EL (cell line): ENCODE measurements around the gene ALPI.

Source experiments
- DNase-seq: peaks from one replicate; pipeline ENCODE4 v3.0.0-alpha.2; 2016

The ALPI gene

GRCh38 chr2:232487385-232488096 lies 31.6 kb downstream of the ALPI start, which contains the start of gene ECEL1:
Gene ECEL1, minus strand, starts transcription at chr2:232487834. Its CDS starts 1,181 bp downstream, at chr2:232486653.
- DNase-seq = no peak

DNA sequence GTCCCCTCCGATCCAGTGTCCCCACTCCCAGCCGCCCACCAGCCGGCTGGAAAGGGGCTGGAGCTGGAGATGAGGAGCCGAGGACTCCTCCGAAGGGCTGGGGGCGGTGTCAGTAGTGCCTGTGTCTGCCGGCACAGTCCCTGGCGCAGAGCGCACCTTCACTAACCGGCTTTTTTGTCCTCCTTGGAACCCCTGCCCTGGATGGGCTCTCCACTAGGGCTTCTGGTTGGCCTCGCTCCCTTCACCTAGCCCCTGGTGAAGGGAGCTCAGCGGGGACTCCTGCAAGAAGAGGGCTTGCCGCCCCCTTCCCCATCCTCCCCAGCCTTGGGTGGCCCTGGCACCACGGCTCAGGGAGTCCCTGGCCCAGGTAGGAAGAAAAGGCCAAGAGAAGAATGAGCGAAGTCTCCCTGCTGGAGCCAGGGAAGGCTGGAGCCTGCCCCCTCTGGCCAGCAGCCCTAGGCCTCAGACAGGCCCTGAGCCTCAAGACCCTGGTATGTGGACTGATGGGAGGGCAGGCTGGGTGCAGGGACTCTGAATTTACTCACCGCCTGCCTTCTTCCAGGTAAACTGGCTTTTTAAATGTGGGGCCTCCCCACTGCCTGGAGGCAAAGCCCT lies 32.3 kb downstream of the ALPI start:
- DNase-seq = no peak

DNA sequence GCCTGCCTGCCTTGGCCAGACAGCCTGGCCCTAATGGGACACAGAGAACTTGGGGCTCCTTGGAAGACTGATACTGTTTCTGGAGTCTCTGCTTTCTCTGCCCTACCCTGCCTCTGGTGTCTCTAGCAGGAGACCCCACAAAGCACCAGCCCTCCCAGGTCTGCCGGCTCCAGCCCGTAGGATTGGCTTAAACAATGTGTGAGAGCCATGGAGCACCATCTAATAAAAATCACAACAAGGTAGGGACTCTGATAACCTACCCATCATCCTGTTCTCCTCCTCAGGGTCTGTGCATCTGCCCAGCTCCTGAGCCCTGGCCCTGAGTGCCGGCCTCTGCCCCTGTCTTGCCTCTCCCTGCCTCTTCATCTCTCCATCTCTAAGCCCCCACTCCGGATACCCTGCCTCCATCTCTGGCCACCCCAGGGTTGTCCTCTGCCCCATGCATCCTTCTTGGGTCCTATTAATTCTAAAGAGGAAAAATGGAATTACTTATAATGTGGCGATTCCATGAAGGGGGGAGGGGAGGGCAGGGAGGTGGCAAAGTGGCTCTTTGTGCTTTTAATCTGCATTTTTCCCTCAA lies 32.9 kb downstream of the ALPI start:
- DNase-seq = no peak

DNA sequence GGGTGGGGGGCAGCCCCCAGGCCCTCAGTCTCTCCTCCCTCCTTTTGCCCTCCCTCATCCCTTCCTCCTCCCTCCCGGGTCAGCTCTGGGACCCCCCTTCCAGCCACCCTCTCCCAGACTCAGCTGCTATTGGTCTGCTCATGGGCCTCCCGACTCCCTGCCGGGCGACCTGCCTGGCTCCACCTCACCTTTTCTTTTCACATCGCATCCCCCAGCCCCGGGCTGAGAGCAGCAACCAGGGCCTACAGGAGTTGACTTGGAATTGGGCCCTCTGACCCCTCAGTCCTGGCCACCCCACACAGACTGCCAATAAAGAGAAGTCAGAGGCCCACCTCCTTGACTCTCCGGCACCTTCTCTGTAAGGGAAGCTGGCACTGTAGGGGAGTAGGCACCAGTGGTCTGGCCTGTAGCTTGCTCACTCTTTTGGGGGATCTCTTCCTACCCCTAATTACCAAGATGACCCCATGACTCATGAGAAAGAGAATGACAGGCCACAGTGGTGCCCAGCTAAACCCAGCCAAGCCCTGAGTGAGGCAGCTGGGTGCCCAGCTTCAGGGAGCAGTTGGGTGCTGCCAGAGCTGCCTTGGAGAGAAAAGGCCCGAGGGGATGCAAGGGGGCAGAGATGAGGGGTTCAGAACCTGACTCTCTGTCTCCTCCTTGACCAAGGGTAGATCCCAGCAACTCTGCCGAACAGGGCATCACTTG lies 33.7 kb downstream of the ALPI start:
- DNase-seq = no peak

- no peak for DNase-seq
Measured at GRCh38 chr2:232490221-232491138, 34.5 kb downstream of the ALPI start.

GRCh38 chr2:232491139-232491780 lies 35.3 kb downstream of the ALPI start:
- DNase-seq = no peak

DNA sequence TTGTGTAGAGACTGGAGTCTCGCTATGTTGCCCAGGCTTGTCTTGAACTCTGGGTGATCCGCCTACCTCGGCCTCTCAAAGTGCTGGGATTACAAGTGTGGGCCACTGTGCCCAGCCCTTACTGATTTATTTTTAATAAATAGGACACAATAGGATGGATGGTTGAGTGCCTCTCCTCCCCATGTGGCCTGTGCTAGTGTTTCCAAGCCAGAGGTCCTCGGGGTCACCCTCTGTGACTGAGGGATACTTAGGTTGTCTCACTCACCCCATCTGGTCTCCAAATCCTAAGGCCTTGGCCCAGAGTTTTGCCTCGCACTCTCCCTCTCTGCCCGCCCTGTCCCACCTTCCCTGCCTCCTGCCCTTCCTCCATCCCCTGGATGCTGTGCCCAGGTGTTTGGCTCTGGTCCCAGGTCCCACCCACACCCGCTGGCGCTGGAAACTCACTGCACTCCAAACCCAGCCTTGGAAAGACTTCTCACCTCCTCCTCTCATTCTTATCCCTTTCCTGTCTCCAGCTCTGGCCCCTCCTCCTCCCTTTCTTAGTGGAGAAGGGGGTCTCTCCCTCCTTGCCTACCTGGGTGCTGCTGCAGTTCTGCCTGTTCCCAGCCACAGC lies 36.4 kb downstream of the ALPI start:
- no peak for DNase-seq

DNA sequence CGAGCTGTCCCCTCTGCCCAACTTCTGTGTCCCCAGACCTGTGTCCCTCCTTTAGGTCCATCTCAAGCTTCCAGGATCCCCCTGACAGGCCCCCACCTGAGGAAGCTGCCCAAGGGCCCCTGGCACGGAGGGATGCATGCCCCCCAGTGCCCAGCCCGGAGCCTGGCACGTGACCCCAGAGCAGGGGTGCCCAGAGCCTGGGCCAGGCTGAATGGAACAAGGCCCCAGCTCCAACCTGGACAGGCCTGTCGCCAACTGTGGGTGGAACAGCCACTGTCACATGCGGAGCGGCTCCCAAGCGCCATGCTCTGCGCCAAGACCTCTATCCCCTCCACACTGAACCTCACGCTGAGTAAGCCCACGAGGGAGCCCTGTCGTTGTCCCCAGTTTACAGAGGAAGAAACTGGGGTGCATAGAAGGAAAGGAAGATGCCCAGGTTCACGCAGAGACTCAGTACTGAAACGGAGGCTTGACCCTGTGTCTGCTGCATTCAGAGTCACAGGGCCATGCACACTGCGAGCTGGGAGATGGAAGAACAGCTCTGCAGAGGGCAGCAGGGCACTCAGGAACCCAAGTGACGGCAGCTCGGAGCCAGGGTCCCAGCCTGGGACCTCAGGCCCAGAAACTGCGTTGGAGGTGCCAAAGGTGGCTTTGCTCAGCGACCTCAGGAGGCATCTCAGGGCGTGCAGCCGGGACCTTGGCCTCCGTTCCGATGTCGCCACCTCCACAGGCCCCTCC lies 37.2 kb downstream of the ALPI start:
- DNase-seq = no peak

- no peak for DNase-seq
Measured at GRCh38 chr2:232493701-232494474, 37.9 kb downstream of the ALPI start.

DNA sequence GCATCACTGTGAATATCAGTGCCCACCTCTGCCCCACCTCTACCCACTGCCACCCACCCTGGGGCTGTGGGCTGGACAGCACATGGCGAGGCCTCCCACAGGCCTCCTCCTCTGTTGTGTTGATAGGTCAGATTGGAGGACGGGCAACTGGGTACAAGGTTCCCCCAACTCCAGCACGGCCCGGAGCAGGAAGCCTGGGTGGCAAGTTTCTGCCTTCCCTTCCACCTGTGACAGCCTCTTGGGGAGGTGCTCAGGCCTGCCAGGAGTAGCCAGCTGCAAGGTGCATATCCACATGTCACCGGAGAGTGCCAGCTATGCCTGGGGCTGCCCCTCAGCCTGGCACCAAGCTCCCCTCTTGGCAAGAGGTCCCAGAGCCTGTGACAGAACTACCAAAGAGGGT lies 38.6 kb downstream of the ALPI start:
- no peak for DNase-seq

GRCh38 chr2:232495292-232495691 lies 39.3 kb downstream of the ALPI start:
- no peak for DNase-seq

DNA sequence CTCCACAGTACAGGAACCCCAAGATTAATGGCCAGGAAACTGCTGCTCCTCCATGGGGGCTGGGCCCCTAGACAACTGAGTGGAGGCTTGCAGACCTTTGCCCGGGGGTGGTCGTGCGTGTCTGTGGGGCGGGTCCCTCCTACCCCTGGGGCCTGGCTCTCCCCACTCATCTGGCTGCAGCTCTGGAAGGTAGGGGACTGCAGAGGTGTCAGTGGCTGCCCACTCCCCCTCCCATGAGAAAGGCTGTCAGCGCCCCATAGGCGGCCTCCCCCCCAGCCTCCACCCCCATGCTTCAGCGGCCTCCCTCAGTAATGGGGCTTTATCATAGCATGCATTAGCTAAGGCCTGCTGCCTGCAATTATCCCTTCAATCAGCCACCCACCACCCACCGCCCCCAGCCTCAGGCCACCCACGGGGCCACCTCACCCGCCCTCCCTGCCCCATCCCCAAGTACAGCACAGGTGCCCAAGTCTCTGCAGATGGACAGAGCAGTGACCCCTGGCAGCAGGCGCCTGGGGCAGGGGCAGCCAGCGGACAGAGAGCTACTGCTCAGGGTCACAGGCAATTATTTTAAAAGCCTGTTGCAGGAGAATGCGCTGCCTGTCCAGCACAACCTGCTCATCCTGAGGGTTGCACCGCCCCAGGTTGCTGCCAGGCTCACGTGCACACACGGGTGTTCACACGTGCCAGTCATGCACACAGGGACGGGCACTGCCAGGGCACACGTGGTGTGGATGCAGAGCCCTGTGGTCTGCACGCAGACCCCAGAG lies 40.7 kb downstream of the ALPI start:
- no peak for DNase-seq

DNA sequence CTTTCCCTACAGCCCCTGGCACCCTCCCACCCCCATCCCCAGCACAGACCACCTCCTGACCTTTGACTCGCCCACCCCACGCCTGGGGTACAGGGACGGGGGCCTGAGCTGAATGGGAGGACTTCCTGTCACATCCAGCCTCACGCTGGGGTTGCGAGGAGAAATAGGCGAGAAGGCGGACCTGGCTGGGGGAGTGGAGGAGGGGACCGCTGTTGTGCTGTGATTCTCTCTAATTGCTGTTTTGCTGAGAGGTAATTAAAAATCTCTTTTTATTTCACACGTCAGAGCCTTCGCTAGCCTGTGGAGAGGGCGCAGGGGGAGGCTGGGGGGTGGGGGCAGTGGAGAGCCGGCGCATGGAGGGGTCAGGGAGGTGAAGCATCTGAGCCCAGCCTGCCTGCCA lies 41.4 kb downstream of the ALPI start:
- DNase-seq = no peak

DNA sequence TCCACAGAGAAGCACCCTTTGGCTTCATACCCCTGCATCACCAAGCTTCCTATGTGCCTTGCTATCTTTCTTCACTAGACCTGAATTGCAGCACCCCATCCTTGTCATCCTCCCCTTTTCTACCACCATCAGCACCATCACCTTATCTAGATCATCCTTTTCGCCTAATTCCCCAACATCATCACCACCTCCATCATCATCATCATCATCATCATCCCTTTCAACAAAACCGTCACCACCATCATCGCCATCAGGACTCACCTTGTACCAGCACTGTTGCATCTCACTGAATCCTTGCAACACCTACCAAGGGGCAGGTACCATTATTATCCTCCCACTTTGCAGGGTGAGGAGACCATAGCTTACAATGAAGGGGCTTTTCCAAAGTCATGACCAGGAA lies 42.5 kb downstream of the ALPI start:
- no peak for DNase-seq

DNA sequence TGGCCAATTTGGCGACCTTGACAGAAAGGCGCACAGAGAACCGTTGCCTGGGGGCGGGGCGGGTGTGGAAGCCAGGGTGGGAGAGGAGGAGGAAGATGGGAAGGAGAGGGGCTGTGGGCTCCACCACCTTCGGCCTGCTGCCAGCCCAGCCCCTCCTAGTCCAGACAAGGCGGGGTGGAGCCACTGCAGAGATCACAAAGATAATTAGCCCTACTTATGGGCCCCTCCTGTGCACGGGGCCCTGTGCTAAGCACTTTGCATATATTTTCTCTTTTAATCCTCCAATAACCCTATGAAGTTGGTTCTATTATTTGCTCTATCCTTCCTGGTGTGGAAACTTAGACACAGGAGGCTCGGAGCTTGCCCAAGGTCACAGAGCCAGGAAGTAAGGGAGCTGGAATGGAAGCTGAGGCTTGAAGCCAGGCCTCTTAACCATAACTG lies 45.4 kb downstream of the ALPI start:
- DNase-seq = no peak

- DNase-seq = no peak
Measured at GRCh38 chr2:232501794-232502390, 45.9 kb downstream of the ALPI start.

DNA sequence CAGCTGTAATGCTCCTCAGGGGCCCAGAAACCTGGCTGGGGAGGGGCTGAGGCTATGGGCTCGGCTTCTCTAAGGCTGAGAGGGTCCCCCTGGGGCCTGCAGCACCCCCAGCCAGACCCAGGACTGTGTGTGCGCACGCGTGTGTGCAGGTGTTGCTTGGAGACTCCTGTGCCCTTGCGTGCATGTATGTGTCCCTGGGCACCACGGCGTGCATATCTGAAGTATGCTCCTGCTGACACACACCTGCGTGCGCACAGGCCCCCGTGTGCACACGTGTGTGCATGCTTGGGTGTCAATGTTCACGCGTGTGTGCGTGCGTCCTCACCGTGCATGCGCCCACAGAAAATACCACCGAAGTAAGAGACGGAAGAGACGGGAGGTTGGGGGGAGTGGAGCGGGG lies 46.6 kb downstream of the ALPI start:
- DNase-seq = no peak

DNA sequence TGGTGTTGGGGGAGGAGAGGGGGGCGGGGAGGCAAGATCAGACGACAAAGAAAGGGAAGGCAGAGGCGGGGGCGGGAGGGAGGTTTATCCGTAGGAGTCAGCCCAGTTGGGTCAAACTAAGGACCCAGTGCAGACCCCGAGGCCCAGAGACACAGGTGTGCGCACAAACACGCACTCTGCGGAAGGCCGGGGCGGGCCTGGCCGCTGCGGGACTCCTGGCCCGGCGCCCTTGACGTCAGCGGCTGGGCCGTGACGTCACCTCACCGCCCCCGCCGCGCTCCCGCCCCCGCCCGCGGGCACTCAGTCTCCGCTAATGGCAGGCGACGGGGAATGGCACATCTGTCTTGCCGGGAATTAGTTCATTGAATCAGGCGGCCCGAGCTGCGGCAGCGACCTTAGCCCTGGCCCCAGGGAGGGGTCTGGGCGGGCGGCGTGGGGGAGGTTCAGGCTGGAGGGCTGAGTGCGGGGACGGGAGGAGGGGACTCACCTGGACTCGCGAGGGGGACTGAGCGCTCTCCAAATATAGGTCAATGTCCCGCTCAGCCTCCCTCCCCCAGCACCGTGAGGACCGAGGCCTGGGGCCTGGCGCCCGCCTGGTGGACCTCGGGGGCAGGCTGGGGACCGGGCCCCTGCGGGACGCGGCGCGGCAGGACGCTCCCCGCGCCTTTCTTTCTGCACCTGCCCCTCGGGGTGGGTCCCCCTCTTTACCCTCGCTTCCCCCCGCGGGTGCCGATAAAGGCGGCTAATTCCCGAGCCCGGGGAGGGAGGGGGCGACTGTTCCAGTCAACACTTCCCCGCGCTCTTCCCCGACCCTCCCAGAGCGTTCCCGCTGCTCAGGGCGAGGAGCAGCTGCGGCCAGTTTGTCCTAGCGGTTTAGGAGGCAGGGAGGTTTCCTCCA lies 47.2 kb downstream of the ALPI start:
- peak; percentile 35 for DNase-seq
